Neural crest cell (in vitro differentiated cells): ENCODE data around the gene PJA2. TPM values are rescaled to one million over a fixed set of nuclear protein-coding genes. Genes with fewer than 3 reads are reported as not detected.

Experiments
- DNase-seq: peaks from one replicate; pipeline ENCODE4 v3.0.0; 2021; ENCODE audit warnings: low read depth, mixed read lengths, low spot score
- H3K27ac Mint-ChIP-seq: one replicate; pipeline ENCODE4 v1.8.0; 2021; ENCODE audit warnings: mild to moderate bottlenecking, mixed read lengths; ENCODE audit not compliant: unreplicated experiment
- H3K27me3 Mint-ChIP-seq: 2 replicates; pipeline ENCODE4 v1.8.0; 2021; ENCODE audit warnings: low read depth, mild to moderate bottlenecking, mixed read lengths
- H3K36me3 Mint-ChIP-seq: 2 replicates; pipeline ENCODE4 v1.8.0; 2021; ENCODE audit warnings: low read depth, mild to moderate bottlenecking, mixed read lengths
- H3K4me1 Mint-ChIP-seq: 2 replicates; pipeline ENCODE4 v1.8.0; 2021; ENCODE audit warnings: mixed read lengths
- H3K4me3 Mint-ChIP-seq: one replicate; pipeline ENCODE4 v1.8.0; 2021; ENCODE audit warnings: mild to moderate bottlenecking, mixed read lengths
- H3K9me3 Mint-ChIP-seq: 2 replicates; pipeline ENCODE4 v1.8.0; 2021; ENCODE audit warnings: mixed read lengths
- CTCF ChIP-seq: fragments of 200-600 bp; sonication (generic); conservative IDR thresholded peaks from 2 replicates; pipeline ENCODE4 v1.5.0; 2021; ENCODE audit warnings: antibody characterized with exemption, mild to moderate bottlenecking
- total RNA-seq: library from RNA; stranded (reverse); gene quantifications from 2 replicates; pipeline ENCODE4 v1.2.1, GENCODE V29; 2021

PJA2 gene
- total RNA-seq, 1 donor from 2014 or later = 51.2 TPM

- no peak for DNase-seq
- H3K4me3 Mint-ChIP-seq = no peak overlapping the region
- no peaks in the 10 kb centered on the region for H3K27me3 Mint-ChIP-seq
- peaks cover 19% of the 10 kb centered on the region for H3K36me3 Mint-ChIP-seq
- H3K4me1 Mint-ChIP-seq = peaks cover 7% of the 10 kb centered on the region
- no peaks in the 10 kb centered on the region for H3K9me3 Mint-ChIP-seq
- no peak for TF ChIP-seq CTCF
- no peak overlapping the region for H3K27ac Mint-ChIP-seq
Measured at GRCh38 chr5:109347252-109347888, 62.4 kb downstream of the PJA2 start.

DNA sequence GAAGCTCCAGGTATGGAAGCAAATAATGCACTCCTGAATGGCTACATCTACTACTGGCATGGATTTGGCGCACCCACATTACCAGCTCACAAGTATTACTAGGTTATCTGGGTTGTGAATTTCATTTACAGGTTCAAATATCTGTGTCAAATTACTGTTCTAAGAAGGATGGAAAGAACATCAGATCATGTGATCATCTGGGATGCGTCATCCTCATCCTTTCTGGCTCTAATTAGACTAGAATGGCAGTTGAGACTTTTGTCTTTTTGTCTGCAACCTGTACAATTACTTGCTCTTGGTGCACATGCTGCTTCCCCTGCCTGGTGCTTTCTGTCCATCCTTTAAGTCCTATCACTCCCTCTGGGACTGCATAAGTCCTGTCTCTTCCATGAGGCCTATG, 64.1 kb downstream of the PJA2 start:
- Mint-ChIP-seq H3K4me1 (no peaks in the 10 kb centered on the region), H3K27me3 (no peaks in the 10 kb centered on the region), H3K9me3 (no peaks in the 10 kb centered on the region), H3K36me3 (peaks cover 19% of the 10 kb centered on the region), H3K4me3 (no peak overlapping the region), H3K27ac (no peak overlapping the region)
- no peak for TF ChIP-seq CTCF
- no peak for DNase-seq

- Mint-ChIP-seq H3K4me1 (no peaks in the 10 kb centered on the region), H3K27ac (no peak overlapping the region), H3K27me3 (no peaks in the 10 kb centered on the region), H3K4me3 (no peak overlapping the region), H3K36me3 (peaks cover 24% of the 10 kb centered on the region), H3K9me3 (no peaks in the 10 kb centered on the region)
- DNase-seq = no peak
- no peak for TF ChIP-seq CTCF
Measured at GRCh38 chr5:109340351-109340750, 69.4 kb downstream of the PJA2 start.

- no peaks in the 10 kb centered on the region for H3K27me3 Mint-ChIP-seq
Measured at GRCh38 chr5:109335114-109335513, 74.7 kb downstream of the PJA2 start.

GRCh38 chr5:109334056-109334455, 75.7 kb downstream of the PJA2 start:
- peaks cover 13% of the 10 kb centered on the region for H3K36me3 Mint-ChIP-seq
- no peak for TF ChIP-seq CTCF
- H3K27me3 Mint-ChIP-seq = no peaks in the 10 kb centered on the region
- no peak overlapping the region for H3K27ac Mint-ChIP-seq
- H3K9me3 Mint-ChIP-seq = no peaks in the 10 kb centered on the region
- no peak for DNase-seq
- H3K4me3 Mint-ChIP-seq = no peak overlapping the region
- H3K4me1 Mint-ChIP-seq = no peaks in the 10 kb centered on the region

More at GRCh38 chr5:109335114-109335513, 74.7 kb downstream of the PJA2 start:
- Mint-ChIP-seq H3K4me1 (no peaks in the 10 kb centered on the region), H3K36me3 (peaks cover 19% of the 10 kb centered on the region), H3K9me3 (no peaks in the 10 kb centered on the region), H3K27ac (no peak overlapping the region), H3K4me3 (no peak overlapping the region)
- no peak for TF ChIP-seq CTCF
- no peak for DNase-seq
